H9 (cell line): ENCODE data around the gene TERB1. TPM values are rescaled to one million over a fixed set of nuclear protein-coding genes. Genes with fewer than 3 reads are reported as not detected.
A peak's percentile ranks its signal among the peaks of the same experiment; 100 is the strongest.

Source experiments
- DNase-seq: peaks from one replicate; pipeline ENCODE4 v3.0.0-alpha.2; 2017
- H2AFZ ChIP-seq: one replicate; pipeline ENCODE4 v1.6.1; 2013; ENCODE audit warnings: mild to moderate bottlenecking, low read length, control low read depth, moderate library complexity
- H2AK5ac ChIP-seq: 2 replicates; pipeline ENCODE4 v1.6.1; 2013; ENCODE audit warnings: low read length, control low read depth, mixed read lengths; ENCODE audit not compliant: insufficient read length
- H2BK120ac ChIP-seq: one replicate; pipeline ENCODE4 v1.6.1; 2013; ENCODE audit warnings: low read depth, mild to moderate bottlenecking, low read length, control low read depth, inconsistent platforms; ENCODE audit not compliant: poor library complexity, severe bottlenecking
- H2BK12ac ChIP-seq: 2 replicates; pipeline ENCODE4 v1.6.1; 2013; ENCODE audit warnings: low read length, control low read depth, mixed read lengths, low read depth; ENCODE audit not compliant: insufficient read length
- H2BK15ac ChIP-seq: 2 replicates; pipeline ENCODE4 v1.6.1; 2013; ENCODE audit warnings: low read depth, low read length, control low read depth
- H2BK20ac ChIP-seq: one replicate; pipeline ENCODE4 v1.6.1; 2013; ENCODE audit warnings: low read depth, mild to moderate bottlenecking, low read length, control low read depth, inconsistent platforms; ENCODE audit not compliant: poor library complexity, severe bottlenecking
- H2BK5ac ChIP-seq: 2 replicates; pipeline ENCODE4 v1.6.1; 2013; ENCODE audit warnings: low read length, control low read depth, mixed read lengths; ENCODE audit not compliant: insufficient read length
- H3K14ac ChIP-seq: 2 replicates; pipeline ENCODE4 v1.6.1; 2013; ENCODE audit warnings: low read length, control low read depth; ENCODE audit not compliant: insufficient read depth
- H3K18ac ChIP-seq: 2 replicates; pipeline ENCODE4 v1.6.1; 2013; ENCODE audit warnings: low read depth, mild to moderate bottlenecking, mixed read lengths, low read length, control low read depth; ENCODE audit not compliant: insufficient read length
- H3K23ac ChIP-seq: 2 replicates; pipeline ENCODE4 v1.6.1; 2013; ENCODE audit warnings: low read length, control low read depth, mixed read lengths, low read depth; ENCODE audit not compliant: insufficient read length
- H3K23me2 ChIP-seq: 2 replicates; pipeline ENCODE4 v1.6.1; 2013; ENCODE audit warnings: low read depth, mild to moderate bottlenecking, mixed read lengths, low read length, control low read depth; ENCODE audit not compliant: insufficient read length, poor library complexity, severe bottlenecking
- H3K27ac ChIP-seq: 2 replicates; pipeline ENCODE4 v1.5.1; 2013; ENCODE audit warnings: low read length, control low read depth, mixed read lengths, low read depth; ENCODE audit not compliant: insufficient read length
- H3K27me3 ChIP-seq: 2 replicates; pipeline ENCODE4 v1.6.1; 2013; ENCODE audit warnings: low read length, control low read depth, inconsistent platforms; ENCODE audit not compliant: insufficient read depth
- H3K4ac ChIP-seq: 2 replicates; pipeline ENCODE4 v1.6.1; 2013; ENCODE audit warnings: low read depth, mild to moderate bottlenecking, control low read depth, inconsistent platforms, low read length, moderate library complexity
- H3K4me1 ChIP-seq: 2 replicates; pipeline ENCODE4 v1.6.1; 2013; ENCODE audit warnings: low read length, control low read depth, inconsistent platforms; ENCODE audit not compliant: insufficient read depth
- H3K4me2 ChIP-seq: 2 replicates; pipeline ENCODE4 v1.6.1; 2013; ENCODE audit warnings: low read length, control low read depth, mixed read lengths; ENCODE audit not compliant: insufficient read length, insufficient read depth
- H3K56ac ChIP-seq: 2 replicates; pipeline ENCODE4 v1.6.1; 2013; ENCODE audit warnings: low read depth, mild to moderate bottlenecking, mixed read lengths, low read length, control low read depth; ENCODE audit not compliant: insufficient read length
- H3K79me1 ChIP-seq: 2 replicates; pipeline ENCODE4 v1.6.1; 2013; ENCODE audit warnings: low read depth, mild to moderate bottlenecking, moderate library complexity, low read length, control low read depth, inconsistent platforms; ENCODE audit not compliant: insufficient read depth, poor library complexity, severe bottlenecking
- H3K79me2 ChIP-seq: 2 replicates; pipeline ENCODE4 v1.6.1; 2013; ENCODE audit warnings: low read length, control low read depth, inconsistent platforms; ENCODE audit not compliant: insufficient read depth
- H3K9ac ChIP-seq: 2 replicates; pipeline ENCODE4 v1.6.1; 2013; ENCODE audit warnings: low read length, control low read depth, mixed read lengths; ENCODE audit not compliant: insufficient read length; ENCODE audit errors: extremely low read depth
- H3K9me3 ChIP-seq: one replicate; pipeline ENCODE4 v1.6.1; 2013; ENCODE audit warnings: low read depth, low read length, inconsistent platforms; ENCODE audit not compliant: control insufficient read depth
- H3T11ph ChIP-seq: one replicate; pipeline ENCODE4 v1.6.1; 2013; ENCODE audit warnings: mild to moderate bottlenecking, low read length, control low read depth, inconsistent platforms
- H4K20me1 ChIP-seq: one replicate; pipeline ENCODE4 v1.6.1; 2013; ENCODE audit not compliant: control insufficient read depth, insufficient read length, insufficient read depth
- H4K5ac ChIP-seq: 2 replicates; pipeline ENCODE4 v1.6.1; 2013; ENCODE audit warnings: low read depth, mild to moderate bottlenecking, mixed read lengths, low read length, control low read depth; ENCODE audit not compliant: insufficient read length
- H4K8ac ChIP-seq: replicated peaks from 2 replicates; pipeline ENCODE4 v1.6.1; 2013; ENCODE audit warnings: low read length, control low read depth, mixed read lengths, low read depth; ENCODE audit not compliant: insufficient read length
- H4K91ac ChIP-seq: 2 replicates; pipeline ENCODE4 v1.6.1; 2013; ENCODE audit warnings: low read depth, mild to moderate bottlenecking, moderate library complexity, mixed read lengths, low read length, control low read depth; ENCODE audit not compliant: insufficient read length
- H3K27ac Mint-ChIP-seq, 3 experiments: 2 replicates in 2 of 3; 3 replicates in 1 of 3; pipeline ENCODE4 v1.8.0; 2020 to 2021; ENCODE audit warnings: mixed read lengths in 3 of 3, mild to moderate bottlenecking in 1 of 3, moderate library complexity in 1 of 3
- H3K27me3 Mint-ChIP-seq: 2 replicates; pipeline ENCODE4 v1.8.0; 2021; ENCODE audit warnings: low read depth, mild to moderate bottlenecking, moderate library complexity, mixed read lengths
- H3K36me3 Mint-ChIP-seq, 3 experiments: 2 replicates in 2 of 3; 3 replicates in 1 of 3; pipeline ENCODE4 v1.8.0; 2020 to 2021; ENCODE audit warnings: low read depth in 3 of 3, mixed read lengths in 3 of 3; ENCODE audit not compliant: insufficient read depth in 1 of 3
- H3K4me1 Mint-ChIP-seq, 2 experiments: 2 replicates each; pipeline ENCODE4 v1.8.0; 2020; ENCODE audit warnings: mixed read lengths in 2 of 2
- H3K4me3 Mint-ChIP-seq, 2 experiments: 2 replicates in 1 of 2; 3 replicates in 1 of 2; pipeline ENCODE4 v1.8.0; 2020 to 2021; ENCODE audit warnings: mild to moderate bottlenecking in 2 of 2, mixed read lengths in 2 of 2, moderate library complexity in 1 of 2
- H3K9me3 Mint-ChIP-seq, 2 experiments: 2 replicates in 1 of 2; 3 replicates in 1 of 2; pipeline ENCODE4 v1.8.0; 2020; ENCODE audit warnings: mild to moderate bottlenecking in 2 of 2, mixed read lengths in 2 of 2, moderate library complexity in 1 of 2
- WGBS: extraction: QIAGEN DNeasy Blood & Tissue Kit; methylation state at CpG from one replicate; pipeline ENCODE4 v1.1.7; 2013; ENCODE audit warnings: missing lambda C conversion rate, low lambda C conversion rate, mixed read lengths; ENCODE audit not compliant: insufficient read length; ENCODE audit errors: extremely low coverage; 5-methylcytosine and 5-hydroxymethylcytosine counted together
- total RNA-seq: library from RNA; stranded (reverse); gene quantifications from 2 replicates; pipeline ENCODE4 v1.2.1, GENCODE V29; 2021
- TF ChIP-seq, protein P1 (sequence below): fragments of 200-600 bp; sonication (generic); conservative IDR thresholded peaks from 3 replicates; pipeline ENCODE4 v1.8.0; 2021; ENCODE audit warnings: antibody characterized with exemption, mild to moderate bottlenecking

Gene TERB1
- total RNA-seq, 1 experiment from 2014 or later, result not detected

DNA sequence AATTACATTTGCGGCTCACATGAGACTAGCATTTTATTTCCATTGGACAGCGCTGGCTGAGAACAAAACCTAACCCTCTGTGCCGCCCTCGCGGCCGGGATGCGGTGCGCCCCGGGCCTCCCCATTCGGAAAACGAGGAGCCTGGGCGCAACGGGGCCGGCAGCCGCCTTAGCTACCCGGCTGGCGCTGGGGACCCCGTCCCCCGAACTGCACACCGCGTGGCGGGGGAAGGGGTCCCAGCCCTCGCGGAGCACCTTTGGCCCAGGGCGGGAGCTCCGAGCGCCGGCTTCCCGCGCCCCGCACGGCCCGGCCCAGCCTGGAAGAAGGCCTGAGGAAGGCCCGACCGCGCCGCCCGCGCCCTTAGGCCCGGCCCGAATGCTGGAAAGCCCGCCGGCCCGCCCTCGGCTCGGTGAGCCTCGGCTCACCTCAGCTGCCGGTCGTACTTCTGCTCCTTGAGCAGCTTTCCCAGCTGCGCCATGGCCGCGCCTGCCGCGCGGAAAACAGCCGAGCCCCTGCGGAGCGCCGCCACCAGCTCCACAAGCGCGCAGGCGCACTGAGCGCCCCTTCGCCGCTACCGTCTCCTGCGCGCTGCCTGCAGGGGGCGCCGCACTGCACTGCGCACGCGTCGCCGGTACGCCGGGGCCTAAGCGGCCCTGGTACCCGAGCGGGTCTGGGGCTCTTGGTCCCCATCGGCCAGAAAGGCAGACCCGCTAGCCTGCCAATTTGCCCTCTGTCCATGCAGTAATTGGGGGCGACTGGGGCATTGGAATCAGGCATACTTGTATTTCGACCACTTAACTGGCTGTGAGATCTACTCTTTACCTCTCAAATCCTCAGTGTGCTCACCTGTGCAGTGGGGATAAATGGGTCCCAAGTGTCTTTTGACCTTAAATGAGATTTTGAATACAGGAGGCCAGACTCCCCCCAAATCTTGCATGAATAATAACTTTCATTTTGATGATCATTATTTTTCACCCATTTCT is 29.3 kb upstream of the TERB1 start, which contains the start of gene NAE1:
Gene NAE1 (minus strand): TSS at position 555 of the 983 bp plus-strand sequence. CDS start 77 bp downstream, at position 478.
- peak; percentile 91 for DNase-seq
- no peaks in the 10 kb centered on the region for H3K27me3 ChIP-seq
- H4K20me1 ChIP-seq, result no peaks in the 10 kb centered on the region
- no peak within 1 kb of the TSS for H3K23ac ChIP-seq
- peaks cover 10 to 13% of the 10 kb centered on the region in 2 experiments for H3K4me1 Mint-ChIP-seq
- no peak within 1 kb of the TSS for H2AFZ ChIP-seq
- no peak within 1 kb of the TSS; the same call in 1 of the 2 replicates for H3K4ac ChIP-seq
- no peak within 1 kb of the TSS for H2BK12ac ChIP-seq
- no peaks in the 10 kb centered on the region; the same call in 1 of the 2 replicates for H3K4me1 ChIP-seq
- no peak within 1 kb of the TSS for H4K5ac ChIP-seq
- H3K14ac ChIP-seq, result peak within 1 kb of the TSS; percentile 94
- H3K9me3 Mint-ChIP-seq, result no peaks in the 10 kb centered on the region
- no peak within 1 kb of the TSS for H2BK15ac ChIP-seq
- H3K9me3 ChIP-seq, result no peaks in the 10 kb centered on the region
- no peaks in the 10 kb centered on the region for H3K23me2 ChIP-seq
- peaks cover 14% of the 10 kb centered on the region for H3K27me3 Mint-ChIP-seq
- peak within 1 kb of the TSS; percentile 67 to 79 for H3K4me3 Mint-ChIP-seq
- no peak within 1 kb of the TSS for H3K27ac ChIP-seq
- peak within 1 kb of the TSS in 1 of 3 experiments; percentile 61; a peak in 1 of 7 replicates for H3K27ac Mint-ChIP-seq
- no peak within 1 kb of the TSS for H2BK20ac ChIP-seq
- H3K18ac ChIP-seq, result peak within 1 kb of the TSS; percentile 91
- no CpG with 5 or more reads among the region's 84 CpGs for WGBS
- no peak within 1 kb of the TSS for H2BK120ac ChIP-seq
- H3T11ph ChIP-seq, result no peak within 1 kb of the TSS
- no peak within 1 kb of the TSS for H4K91ac ChIP-seq
- no peak within 1 kb of the TSS for H4K8ac ChIP-seq
- no peak within 1 kb of the TSS for H2BK5ac ChIP-seq
- TF ChIP-seq, protein P1, sequence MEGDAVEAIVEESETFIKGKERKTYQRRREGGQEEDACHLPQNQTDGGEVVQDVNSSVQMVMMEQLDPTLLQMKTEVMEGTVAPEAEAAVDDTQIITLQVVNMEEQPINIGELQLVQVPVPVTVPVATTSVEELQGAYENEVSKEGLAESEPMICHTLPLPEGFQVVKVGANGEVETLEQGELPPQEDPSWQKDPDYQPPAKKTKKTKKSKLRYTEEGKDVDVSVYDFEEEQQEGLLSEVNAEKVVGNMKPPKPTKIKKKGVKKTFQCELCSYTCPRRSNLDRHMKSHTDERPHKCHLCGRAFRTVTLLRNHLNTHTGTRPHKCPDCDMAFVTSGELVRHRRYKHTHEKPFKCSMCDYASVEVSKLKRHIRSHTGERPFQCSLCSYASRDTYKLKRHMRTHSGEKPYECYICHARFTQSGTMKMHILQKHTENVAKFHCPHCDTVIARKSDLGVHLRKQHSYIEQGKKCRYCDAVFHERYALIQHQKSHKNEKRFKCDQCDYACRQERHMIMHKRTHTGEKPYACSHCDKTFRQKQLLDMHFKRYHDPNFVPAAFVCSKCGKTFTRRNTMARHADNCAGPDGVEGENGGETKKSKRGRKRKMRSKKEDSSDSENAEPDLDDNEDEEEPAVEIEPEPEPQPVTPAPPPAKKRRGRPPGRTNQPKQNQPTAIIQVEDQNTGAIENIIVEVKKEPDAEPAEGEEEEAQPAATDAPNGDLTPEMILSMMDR, result peak; percentile 99
- peaks cover 7% of the 10 kb centered on the region for H3K79me1 ChIP-seq
- peak within 1 kb of the TSS; percentile 72 for H3K4me2 ChIP-seq
- H3K9ac ChIP-seq, result peak within 1 kb of the TSS; percentile 87
- H2AK5ac ChIP-seq, result no peak within 1 kb of the TSS
- H3K79me2 ChIP-seq, result peaks cover 7% of the 10 kb centered on the region; the same call in 1 of the 2 replicates
- H3K36me3 Mint-ChIP-seq, result peaks cover 15 to 22% (median 22%) of the 10 kb centered on the region in 3 experiments; a peak in 6 of 7 replicates
- H3K56ac ChIP-seq, result no peak within 1 kb of the TSS
